Vagina (tissue), 2 donors: Measurements from ENCODE around the gene SYT2.

Experiments
- POLR2A ChIP-seq, 2 donors: fragments of 450-650 bp; IDR thresholded peaks; one replicate each; pipeline ENCODE4 v1.6.1; 2017; ENCODE audit warnings: antibody characterized with exemption in 2 of 2, mild to moderate bottlenecking in 2 of 2, moderate library complexity in 2 of 2
- POLR2AphosphoS5 ChIP-seq, 2 donors: sonication (generic); formaldehyde crosslinking; IDR thresholded peaks; one replicate each; pipeline ENCODE4 v1.9.0; 2017; ENCODE audit warnings: antibody characterized with exemption in 2 of 2, mild to moderate bottlenecking in 2 of 2, low read depth in 1 of 2; ENCODE audit not compliant: insufficient read depth in 1 of 2
- TF ChIP-seq, protein P1 (sequence below), 3 experiments: fragments of 450-650 bp in 2 of 3; fragments of 200-600 bp in 1 of 3; sonication (generic) in 1 of 3; IDR thresholded peaks; one replicate each; pipeline ENCODE4 v1.5.1; 2017 to 2019; ENCODE audit warnings: antibody characterized with exemption in 3 of 3, mild to moderate bottlenecking in 2 of 3, moderate library complexity in 2 of 3

DNA sequence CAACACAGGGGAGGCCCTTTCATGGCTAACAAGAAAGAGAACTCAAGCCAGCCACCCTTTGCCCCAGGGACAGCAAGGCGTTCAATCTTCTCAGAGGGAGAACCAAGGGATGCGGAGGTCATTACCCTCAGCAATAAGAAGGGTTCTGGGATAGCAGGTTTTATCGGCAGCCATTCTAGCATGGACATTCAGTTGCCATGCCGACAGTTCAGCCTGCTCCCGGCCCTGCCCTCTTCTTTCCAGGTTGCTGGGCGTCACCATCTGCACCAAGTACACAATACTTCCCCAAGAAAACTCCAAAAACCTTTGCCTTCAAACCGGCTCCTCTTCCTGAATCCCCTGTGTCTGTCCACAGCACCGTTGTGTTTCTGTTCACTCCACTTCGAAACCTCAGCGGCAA, 47.1 kb downstream of the SYT2 start:
- TF ChIP-seq, protein P1, sequence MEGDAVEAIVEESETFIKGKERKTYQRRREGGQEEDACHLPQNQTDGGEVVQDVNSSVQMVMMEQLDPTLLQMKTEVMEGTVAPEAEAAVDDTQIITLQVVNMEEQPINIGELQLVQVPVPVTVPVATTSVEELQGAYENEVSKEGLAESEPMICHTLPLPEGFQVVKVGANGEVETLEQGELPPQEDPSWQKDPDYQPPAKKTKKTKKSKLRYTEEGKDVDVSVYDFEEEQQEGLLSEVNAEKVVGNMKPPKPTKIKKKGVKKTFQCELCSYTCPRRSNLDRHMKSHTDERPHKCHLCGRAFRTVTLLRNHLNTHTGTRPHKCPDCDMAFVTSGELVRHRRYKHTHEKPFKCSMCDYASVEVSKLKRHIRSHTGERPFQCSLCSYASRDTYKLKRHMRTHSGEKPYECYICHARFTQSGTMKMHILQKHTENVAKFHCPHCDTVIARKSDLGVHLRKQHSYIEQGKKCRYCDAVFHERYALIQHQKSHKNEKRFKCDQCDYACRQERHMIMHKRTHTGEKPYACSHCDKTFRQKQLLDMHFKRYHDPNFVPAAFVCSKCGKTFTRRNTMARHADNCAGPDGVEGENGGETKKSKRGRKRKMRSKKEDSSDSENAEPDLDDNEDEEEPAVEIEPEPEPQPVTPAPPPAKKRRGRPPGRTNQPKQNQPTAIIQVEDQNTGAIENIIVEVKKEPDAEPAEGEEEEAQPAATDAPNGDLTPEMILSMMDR (IDR thresholded peaks at IDR 0.05): no peak
- TF ChIP-seq POLR2A (IDR thresholded peaks at IDR 0.05) (no peak), POLR2AphosphoS5 (IDR thresholded peaks at IDR 0.05; ENCODE audit: insufficient read depth in 1 of 2, low read depth in 1 of 2) (no peak)
